Esophagus (tissue), 2 donors: Measurements from ENCODE around the gene SEC14L1. TPM values are rescaled to one million over a fixed set of nuclear protein-coding genes. Genes with fewer than 3 reads are reported as not detected.

Source experiments
- H3K27ac ChIP-seq, 2 donors: one replicate each; pipeline ENCODE4 v1.5.1; 2013; ENCODE audit warnings: low read depth in 2 of 2, mild to moderate bottlenecking in 2 of 2, inconsistent platforms in 1 of 2, low read length in 1 of 2, moderate library complexity in 1 of 2
- H3K27me3 ChIP-seq, 2 donors: one replicate each; pipeline ENCODE4 v1.6.1; 2013; ENCODE audit warnings: low read length in 2 of 2, control low read depth in 1 of 2, mild to moderate bottlenecking in 1 of 2; ENCODE audit not compliant: insufficient read depth in 2 of 2, control insufficient read depth in 1 of 2
- H3K36me3 ChIP-seq, 2 donors: one replicate each; pipeline ENCODE4 v1.6.1; 2013; ENCODE audit warnings: low read length in 1 of 2; ENCODE audit not compliant: control insufficient read depth in 2 of 2, insufficient read depth in 2 of 2
- H3K4me1 ChIP-seq, 2 donors: one replicate each; pipeline ENCODE4 v1.6.1; 2013; ENCODE audit warnings: low read length in 1 of 2; ENCODE audit not compliant: control insufficient read depth in 2 of 2, insufficient read depth in 2 of 2
- H3K4me3 ChIP-seq, 2 donors: one replicate each; pipeline ENCODE4 v1.5.1; 2013; ENCODE audit warnings: low read length in 2 of 2, mild to moderate bottlenecking in 2 of 2, low read depth in 1 of 2, moderate library complexity in 1 of 2
- H3K9me3 ChIP-seq, 2 donors: one replicate each; pipeline ENCODE4 v1.6.1; 2013; ENCODE audit warnings: mild to moderate bottlenecking in 2 of 2, low read depth in 1 of 2, low read length in 1 of 2, moderate library complexity in 1 of 2; ENCODE audit not compliant: control insufficient read depth in 2 of 2, insufficient read depth in 1 of 2
- WGBS, 2 donors: extraction: QIAGEN DNeasy Blood & Tissue Kit; methylation state at CpG; one replicate each; pipeline ENCODE4 v1.1.7; 2013; 5-methylcytosine and 5-hydroxymethylcytosine counted together
- polyA plus RNA-seq, 2 donors: library from polyadenylated mRNA; stranded (reverse); fragments of 200-250 nt; gene quantifications; one replicate each; pipeline ENCODE4 v1.2.3, GENCODE V29; 2013
- donor health status: healthy with polysubstance abuse.
- donor health status: Bipolar disorder and iron deficiency.

The SEC14L1 gene
- polyA plus RNA-seq, 2 donors = 15.5 to 49.5 TPM

DNA sequence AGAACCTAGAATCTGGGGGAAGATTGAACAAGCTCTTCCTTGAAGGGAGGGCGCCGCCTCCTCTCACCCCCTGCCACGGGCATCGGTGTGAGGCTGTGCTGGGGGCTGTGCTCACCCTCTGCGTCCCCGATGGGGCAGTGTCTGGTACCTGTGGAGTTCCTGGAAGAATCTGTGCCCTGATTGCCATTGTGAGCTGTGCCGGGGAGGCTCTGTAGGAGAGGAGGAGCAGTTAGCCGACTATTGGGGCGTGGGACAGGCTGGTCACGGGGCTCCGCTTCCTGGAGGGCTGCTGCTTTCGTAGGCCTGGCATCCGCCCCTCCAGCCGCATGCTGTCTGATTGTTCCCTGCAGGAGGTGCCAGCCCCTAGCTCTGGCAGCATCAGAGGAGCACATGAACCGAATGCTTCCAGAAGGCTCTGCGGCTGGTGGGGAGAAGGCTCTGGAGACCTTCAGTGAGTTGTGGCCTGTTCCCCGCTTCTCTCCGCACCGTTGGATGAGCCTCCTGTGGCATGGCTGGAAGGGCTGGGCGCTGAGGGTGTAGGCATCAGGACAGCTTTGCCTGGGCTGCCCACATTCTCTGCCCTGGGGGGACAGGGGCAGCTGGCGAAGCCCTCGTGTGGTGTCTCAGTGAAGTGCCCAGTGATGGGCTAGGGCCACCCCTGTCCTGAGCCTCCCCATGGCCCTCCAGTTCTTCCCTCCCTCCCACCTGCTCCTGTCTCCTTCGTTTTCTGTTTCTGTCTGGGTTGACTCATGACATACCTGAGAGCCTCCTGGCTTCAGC, 86.9 kb downstream of the SEC14L1 start:
- no peak overlapping the region for H3K27ac ChIP-seq

DNA sequence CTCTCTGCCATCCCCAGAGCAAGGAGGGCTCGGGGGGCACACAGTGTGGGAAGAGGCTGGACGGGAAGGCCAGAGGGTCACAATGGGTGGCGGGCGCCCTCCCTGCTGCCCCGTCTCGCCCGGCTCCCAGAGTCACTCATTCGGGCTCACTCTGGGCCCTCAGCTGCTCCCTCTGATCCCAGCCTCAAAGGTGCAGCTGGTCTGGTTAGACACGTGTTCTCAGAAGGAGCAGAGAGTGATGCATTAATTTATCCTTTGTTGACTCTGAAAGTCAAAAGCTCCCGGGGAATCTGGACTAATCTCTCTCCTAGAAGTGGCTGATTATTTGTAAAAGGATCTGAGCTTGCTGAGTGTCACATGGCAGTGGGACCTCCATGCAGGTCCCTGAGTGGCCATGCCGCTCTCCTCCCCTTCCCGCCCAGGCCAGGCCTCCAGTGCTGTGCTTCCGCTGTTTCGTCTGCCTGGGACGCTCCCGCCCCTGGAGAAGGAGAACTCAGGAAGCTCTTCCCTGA, 87.5 kb downstream of the SEC14L1 start:
- H3K4me1 ChIP-seq = no peaks in the 10 kb centered on the region
- no peaks in the 10 kb centered on the region for H3K9me3 ChIP-seq
- H3K4me3 ChIP-seq = no peak overlapping the region
- H3K36me3 ChIP-seq = no peaks in the 10 kb centered on the region
- 82 to 84% methylated on average over 14 to 16 of the region's 16 CpGs for WGBS, 2 donors
- H3K27ac ChIP-seq = no peak overlapping the region
- no peaks in the 10 kb centered on the region for H3K27me3 ChIP-seq

More for the DNA sequence above, 86.9 kb downstream of the SEC14L1 start:
- H3K9me3 ChIP-seq = no peaks in the 10 kb centered on the region
- H3K4me3 ChIP-seq = no peak overlapping the region
- H3K4me1 ChIP-seq = no peaks in the 10 kb centered on the region
- 79 to 81% methylated on average over 23 of the region's 23 CpGs for WGBS, 2 donors
- no peaks in the 10 kb centered on the region for H3K27me3 ChIP-seq
- no peaks in the 10 kb centered on the region for H3K36me3 ChIP-seq

DNA sequence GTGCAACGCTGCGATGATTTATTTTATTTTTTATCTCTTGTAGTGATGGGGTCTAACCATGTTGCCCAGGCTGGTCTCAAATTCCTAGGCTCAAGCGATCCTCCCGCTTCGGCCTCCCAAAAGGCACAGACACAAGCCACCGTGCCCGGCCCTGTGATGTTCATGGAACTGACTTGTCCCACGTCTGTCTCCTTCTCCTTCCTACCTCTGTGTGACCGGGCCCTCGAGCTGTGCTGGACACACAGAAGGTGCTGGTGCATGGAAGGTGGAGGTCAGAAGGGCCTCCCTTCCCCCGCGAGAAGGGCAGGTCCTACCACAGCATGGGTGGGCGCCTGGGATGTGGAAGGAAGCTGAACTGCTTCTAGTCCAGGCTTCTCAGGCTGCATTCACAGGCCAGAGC, 88.0 kb downstream of the SEC14L1 start:
- no peak overlapping the region for H3K27ac ChIP-seq
- 91 to 92% methylated on average over 13 of the region's 13 CpGs for WGBS, 2 donors
- no peaks in the 10 kb centered on the region for H3K4me1 ChIP-seq
- no peak overlapping the region for H3K4me3 ChIP-seq
- no peaks in the 10 kb centered on the region for H3K36me3 ChIP-seq
- no peaks in the 10 kb centered on the region for H3K9me3 ChIP-seq
- no peaks in the 10 kb centered on the region for H3K27me3 ChIP-seq

DNA sequence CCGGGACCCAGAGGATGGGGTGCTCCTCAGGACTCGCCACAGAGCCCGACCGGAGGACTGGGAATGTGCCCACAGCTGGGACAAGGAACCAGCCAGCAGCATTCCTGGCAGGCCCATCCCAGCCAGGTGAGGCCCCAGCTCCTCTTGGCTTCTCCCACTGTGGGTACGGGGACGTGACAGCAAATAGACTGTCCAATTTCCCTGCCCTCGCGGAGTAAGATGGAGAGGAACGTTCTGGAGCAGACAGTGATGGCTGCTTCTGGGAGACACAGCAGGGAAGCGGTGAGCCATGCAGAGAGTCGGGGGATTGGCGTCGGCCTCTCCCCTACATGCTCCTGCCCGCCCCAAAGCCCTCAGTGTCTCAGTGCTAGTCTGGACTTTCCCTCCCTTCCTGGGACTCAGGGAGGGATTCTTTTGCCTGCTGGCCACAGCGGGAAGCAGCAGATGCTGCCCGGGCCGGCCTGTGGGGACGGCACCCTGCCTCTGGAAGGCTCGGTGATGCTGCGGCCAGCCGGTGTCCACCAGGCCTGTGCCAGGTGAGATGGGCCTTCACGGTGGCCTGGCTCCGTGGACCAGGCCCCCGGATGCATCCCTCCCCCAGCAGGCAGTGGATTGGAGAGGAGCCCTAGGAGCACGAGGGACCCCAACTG, 89.1 kb downstream of the SEC14L1 start:
- H3K27ac ChIP-seq = no peak overlapping the region
- no peaks in the 10 kb centered on the region for H3K27me3 ChIP-seq
- no peaks in the 10 kb centered on the region for H3K36me3 ChIP-seq
- no peak overlapping the region for H3K4me3 ChIP-seq
- no peaks in the 10 kb centered on the region for H3K4me1 ChIP-seq
- WGBS, 2 donors = 92 to 93% methylated on average over 25 of the region's 25 CpGs
- no peaks in the 10 kb centered on the region for H3K9me3 ChIP-seq

DNA sequence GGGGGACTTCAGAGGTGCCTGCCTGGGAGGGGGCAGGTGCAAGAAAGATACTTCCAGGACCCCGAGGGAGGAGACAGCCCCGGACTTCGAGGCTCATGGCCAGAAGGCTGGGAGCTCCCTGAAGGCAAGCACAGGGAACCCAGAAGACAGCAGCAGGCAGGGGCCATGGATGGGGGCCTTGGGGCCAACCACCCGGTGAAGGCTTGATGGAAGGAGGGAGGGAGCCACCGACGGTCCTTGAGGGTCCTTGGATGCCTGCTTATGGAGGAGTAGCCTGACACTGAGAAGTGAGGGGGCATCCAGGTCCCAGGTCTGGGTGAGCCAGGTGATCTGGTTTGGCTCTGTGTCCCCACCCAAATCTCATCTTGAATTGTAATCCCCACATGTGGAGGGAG, 89.7 kb downstream of the SEC14L1 start:
- Histone ChIP-seq H3K27ac (no peak overlapping the region), H3K27me3 (no peaks in the 10 kb centered on the region), H3K36me3 (no peaks in the 10 kb centered on the region), H3K4me3 (no peak overlapping the region), H3K9me3 (no peaks in the 10 kb centered on the region), H3K4me1 (no peaks in the 10 kb centered on the region)
- 91 to 95% methylated on average over 6 of the region's 6 CpGs for WGBS, 2 donors

DNA sequence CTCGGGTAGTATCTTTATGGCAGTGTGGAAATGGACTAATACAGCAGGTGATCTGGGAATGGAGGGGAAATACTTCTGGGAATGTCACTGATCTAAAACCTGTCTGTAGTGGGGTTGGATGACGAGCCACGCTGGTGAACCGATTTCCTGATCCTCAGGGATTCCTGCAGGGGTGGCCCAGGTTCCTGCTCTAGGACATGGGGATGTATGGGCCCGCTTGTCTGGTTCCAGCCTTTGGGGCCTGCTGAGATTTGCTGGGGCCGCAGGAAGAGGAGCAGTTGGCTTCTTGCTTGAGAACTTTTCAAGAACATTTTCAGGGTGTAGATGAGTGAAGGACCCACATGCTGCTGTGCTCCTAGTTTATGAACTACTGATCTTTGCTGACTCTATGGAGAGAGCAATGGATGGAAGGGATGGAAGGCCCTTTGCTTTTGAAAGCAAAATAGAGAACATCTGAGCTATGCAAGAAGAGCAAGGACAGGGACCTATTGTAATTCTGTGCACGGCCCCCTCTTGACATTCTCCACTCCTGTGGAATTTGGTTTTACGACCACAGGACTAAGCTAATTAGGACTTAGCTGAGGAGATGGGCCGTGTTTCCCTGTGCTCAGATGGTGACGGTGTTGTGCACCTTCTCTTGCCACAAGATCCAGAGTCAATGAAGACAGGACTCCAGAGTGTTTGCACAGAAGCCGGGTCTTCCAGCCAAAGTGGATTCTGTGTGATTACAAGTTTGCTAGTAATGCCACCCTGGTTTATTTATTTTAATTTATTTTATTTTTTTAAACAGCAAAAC, 90.5 kb downstream of the SEC14L1 start:
- no peaks in the 10 kb centered on the region for H3K36me3 ChIP-seq
- no peaks in the 10 kb centered on the region for H3K9me3 ChIP-seq
- H3K27ac ChIP-seq = no peak overlapping the region
- H3K4me3 ChIP-seq = no peak overlapping the region
- no peaks in the 10 kb centered on the region for H3K27me3 ChIP-seq
- H3K4me1 ChIP-seq = no peaks in the 10 kb centered on the region
- 91 to 94% methylated on average over 11 of the region's 11 CpGs for WGBS, 2 donors

DNA sequence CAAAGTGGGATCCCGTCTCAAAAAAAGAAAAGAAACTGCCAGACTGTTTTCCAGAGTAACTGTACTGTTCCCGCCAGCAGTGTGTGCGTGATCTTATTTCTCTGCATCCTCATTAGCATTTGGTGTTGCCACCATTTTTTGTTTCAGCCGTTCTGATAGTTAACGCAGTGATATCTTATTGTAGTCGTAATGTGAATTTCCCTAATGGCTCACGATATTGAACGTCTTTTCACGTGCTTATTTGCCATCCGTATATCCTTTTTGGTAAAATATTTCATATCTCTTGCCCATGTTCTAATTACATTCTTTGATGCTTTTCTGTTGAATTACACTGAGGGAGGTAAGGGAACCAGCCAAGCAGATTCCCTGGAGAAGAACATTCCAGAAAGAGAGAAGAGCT, 92.4 kb downstream of the SEC14L1 start:
- WGBS, 2 donors = 96% methylated on average over 10 of the region's 10 CpGs
- no peaks in the 10 kb centered on the region for H3K4me1 ChIP-seq
- H3K27ac ChIP-seq = no peak overlapping the region

DNA sequence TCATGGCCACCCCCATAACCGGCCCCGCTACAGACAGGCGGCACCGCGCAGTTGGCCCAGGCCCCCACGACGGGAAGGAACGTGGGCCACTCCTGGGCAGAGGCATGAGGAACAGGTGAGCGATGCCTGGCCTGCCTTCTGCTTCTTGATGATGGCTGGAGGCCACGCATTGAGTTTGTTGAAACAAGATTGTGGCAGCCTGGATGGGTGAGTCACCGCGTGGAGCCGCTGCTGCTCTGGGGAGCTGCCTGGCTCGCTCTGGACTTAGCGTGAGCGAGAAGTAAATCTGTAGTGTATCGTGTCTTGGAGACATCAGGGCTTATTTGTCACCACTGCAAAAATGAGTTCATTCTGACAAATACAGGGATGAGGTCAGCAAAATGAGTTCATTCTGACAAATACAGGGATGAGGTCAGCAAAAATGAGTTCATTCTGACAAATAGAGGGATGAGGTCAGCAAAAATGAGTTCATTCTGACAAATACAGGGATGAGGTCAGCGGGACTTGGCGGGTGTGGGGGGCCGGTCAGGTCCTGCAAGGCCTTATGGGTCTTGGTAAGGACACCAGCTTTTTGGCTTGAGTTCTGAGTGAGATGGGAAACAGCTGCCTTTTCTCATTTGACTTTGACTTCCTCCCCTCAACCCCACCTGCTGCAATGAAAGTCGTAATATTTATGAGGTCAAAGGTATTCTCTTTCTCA, 93.0 kb downstream of the SEC14L1 start:
- no peak overlapping the region for H3K27ac ChIP-seq
- H3K4me3 ChIP-seq = no peak overlapping the region
- H3K9me3 ChIP-seq = no peaks in the 10 kb centered on the region
- no peaks in the 10 kb centered on the region for H3K4me1 ChIP-seq
- WGBS, 2 donors = 66 to 68% methylated on average over 21 of the region's 21 CpGs
- H3K36me3 ChIP-seq = no peaks in the 10 kb centered on the region
- H3K27me3 ChIP-seq = no peaks in the 10 kb centered on the region

More for the DNA sequence above, 92.4 kb downstream of the SEC14L1 start:
- Histone ChIP-seq H3K4me3 (no peak overlapping the region), H3K9me3 (no peaks in the 10 kb centered on the region), H3K27me3 (no peaks in the 10 kb centered on the region), H3K36me3 (no peaks in the 10 kb centered on the region)

DNA sequence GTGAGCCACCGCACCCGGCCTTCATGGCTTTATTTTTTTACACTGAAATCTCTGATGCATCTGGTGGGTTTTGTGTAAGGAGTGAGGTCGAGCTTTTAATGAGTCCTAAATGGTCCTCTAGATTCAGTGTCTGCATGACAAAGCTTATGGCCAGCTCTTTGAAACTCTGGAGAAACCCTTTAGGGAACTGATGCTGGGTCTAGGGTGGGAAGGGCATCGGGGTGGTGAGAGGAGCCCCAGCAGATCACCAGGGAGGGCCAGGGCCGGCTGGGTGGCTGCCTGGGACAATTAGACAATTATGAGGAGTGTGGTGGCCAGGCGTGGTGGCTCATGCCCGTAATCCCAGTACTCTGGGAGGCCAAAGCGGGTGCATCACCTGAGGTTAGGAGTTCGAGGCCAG, 93.9 kb downstream of the SEC14L1 start:
- no peaks in the 10 kb centered on the region for H3K36me3 ChIP-seq
- no peaks in the 10 kb centered on the region for H3K9me3 ChIP-seq
- no peak overlapping the region for H3K27ac ChIP-seq
- H3K4me1 ChIP-seq = no peaks in the 10 kb centered on the region
- H3K27me3 ChIP-seq = no peaks in the 10 kb centered on the region
- WGBS, 2 donors = 90 to 91% methylated on average over 9 of the region's 9 CpGs
- no peak overlapping the region for H3K4me3 ChIP-seq
